Activated T-cell treated with anti-CD3 and anti-CD28 coated beads for 1 hour (primary cell): Measurements from ENCODE around the gene CKB.

Source experiments
- DNase-seq: peaks from one replicate; pipeline ENCODE4 v3.0.0-alpha.2; 2020; ENCODE audit warnings: low read depth

Gene CKB

GRCh38 chr14:103522649-103523574, at the start of gene CKB:
Gene CKB (minus strand): TSS chr14:103522830. CDS start chr14:103522493, 337 bp downstream.
- no peak for DNase-seq

- DNase-seq, result no peak
Measured at GRCh38 chr14:103569408-103569807, 46.8 kb upstream of the CKB start.

- no peak for DNase-seq
Measured at GRCh38 chr14:103568952-103569351, 46.3 kb upstream of the CKB start.

- no peak for DNase-seq
Measured at GRCh38 chr14:103563844-103564505, 41.3 kb upstream of the CKB start.

GRCh38 chr14:103563226-103563620, 40.6 kb upstream of the CKB start:
- no peak for DNase-seq

GRCh38 chr14:103562429-103563225, 40.0 kb upstream of the CKB start, which contains the start of the genes BAG5 and COA8:
Gene BAG5 (minus strand): TSS chr14:103562657. CDS start chr14:103561164, 1,493 bp downstream.
Gene COA8 (plus strand): TSS chr14:103562960. CDS start chr14:103563002, 42 bp downstream.
- DNase-seq, result peak; percentile 75

- DNase-seq, result no peak
Measured at GRCh38 chr14:103562179-103562428, 39.5 kb upstream of the CKB start.

GRCh38 chr14:103561381-103562178, 39.0 kb upstream of the CKB start:
- DNase-seq, result no peak

GRCh38 chr14:103560691-103561090, 38.1 kb upstream of the CKB start:
- DNase-seq, result no peak

GRCh38 chr14:103559766-103560165, 37.1 kb upstream of the CKB start:
- DNase-seq, result no peak

GRCh38 chr14:103558071-103558882, 35.6 kb upstream of the CKB start:
- no peak for DNase-seq

GRCh38 chr14:103556946-103557758, 34.5 kb upstream of the CKB start:
- DNase-seq, result no peak

- no peak for DNase-seq
Measured at GRCh38 chr14:103555559-103556337, 33.1 kb upstream of the CKB start.

- no peak for DNase-seq
Measured at GRCh38 chr14:103552846-103553210, 30.2 kb upstream of the CKB start.

- no peak for DNase-seq
Measured at GRCh38 chr14:103552011-103552845, 29.6 kb upstream of the CKB start.

GRCh38 chr14:103551338-103551762, 28.7 kb upstream of the CKB start:
- DNase-seq, result no peak

GRCh38 chr14:103550451-103551337, 28.1 kb upstream of the CKB start:
- no peak for DNase-seq
